Measurements from ENCODE around the gene SLC25A21. TPM values are rescaled to one million over a fixed set of nuclear protein-coding genes. Genes with fewer than 3 reads are reported as not detected.
A peak's percentile ranks its signal among the peaks of the same experiment; 100 is the strongest.

SLC25A21 gene
- total and polyA plus RNA-seq, 2 of the 13 experiments (the other 11 are each of a cell fraction or from before 2014, with no cell fraction given) = 1.9 to 2.9 TPM

DNA sequence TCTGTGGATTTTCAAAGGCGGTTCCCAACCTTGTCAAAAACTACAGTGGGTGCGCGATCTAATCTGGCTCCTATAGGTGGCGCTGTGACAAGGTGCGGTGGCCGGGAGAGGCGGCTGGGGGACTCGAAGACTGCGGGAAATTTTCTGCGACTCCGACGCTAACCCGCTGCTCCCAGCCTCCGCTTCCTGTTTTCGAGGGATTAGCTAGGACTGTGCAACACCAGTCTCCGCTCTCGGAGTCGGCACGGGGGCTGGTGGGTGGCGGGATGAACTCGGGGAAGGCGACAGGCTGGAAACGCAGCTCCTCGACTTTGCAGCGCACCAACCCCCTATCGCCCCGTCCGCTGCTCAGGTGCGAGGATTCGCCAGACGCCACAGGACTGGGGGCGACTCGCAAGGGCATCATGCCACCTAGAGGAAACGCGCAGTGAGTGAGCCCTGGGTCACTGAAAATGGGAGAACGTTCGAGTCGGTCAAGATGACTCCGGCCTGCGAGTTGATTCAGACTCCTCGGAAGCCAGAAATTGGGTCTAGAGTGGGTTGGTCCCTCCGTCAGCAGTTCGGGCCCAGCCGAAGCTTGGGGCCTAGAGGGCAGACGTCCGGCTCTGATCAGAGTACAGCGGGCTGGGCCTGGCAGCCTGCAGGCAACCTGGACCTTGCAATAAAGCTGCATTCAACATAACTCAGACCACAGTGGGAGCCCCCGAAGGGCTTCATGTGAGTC lies 516.3 kb downstream of the SLC25A21 start (continued):
- TF ChIP-seq, protein P1, sequence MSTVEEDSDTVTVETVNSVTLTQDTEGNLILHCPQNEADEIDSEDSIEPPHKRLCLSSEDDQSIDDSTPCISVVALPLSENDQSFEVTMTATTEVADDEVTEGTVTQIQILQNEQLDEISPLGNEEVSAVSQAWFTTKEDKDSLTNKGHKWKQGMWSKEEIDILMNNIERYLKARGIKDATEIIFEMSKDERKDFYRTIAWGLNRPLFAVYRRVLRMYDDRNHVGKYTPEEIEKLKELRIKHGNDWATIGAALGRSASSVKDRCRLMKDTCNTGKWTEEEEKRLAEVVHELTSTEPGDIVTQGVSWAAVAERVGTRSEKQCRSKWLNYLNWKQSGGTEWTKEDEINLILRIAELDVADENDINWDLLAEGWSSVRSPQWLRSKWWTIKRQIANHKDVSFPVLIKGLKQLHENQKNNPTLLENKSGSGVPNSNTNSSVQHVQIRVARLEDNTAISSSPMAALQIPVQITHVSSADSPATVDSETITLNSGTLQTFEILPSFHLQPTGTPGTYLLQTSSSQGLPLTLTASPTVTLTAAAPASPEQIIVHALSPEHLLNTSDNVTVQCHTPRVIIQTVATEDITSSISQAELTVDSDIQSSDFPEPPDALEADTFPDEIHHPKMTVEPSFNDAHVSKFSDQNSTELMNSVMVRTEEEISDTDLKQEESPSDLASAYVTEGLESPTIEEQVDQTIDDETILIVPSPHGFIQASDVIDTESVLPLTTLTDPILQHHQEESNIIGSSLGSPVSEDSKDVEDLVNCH (CRISPR knock-in tag; IDR thresholded peaks at IDR 0.05) = no peak
- no peak for TF ChIP-seq TAF1 (CRISPR knock-in tag; IDR thresholded peaks at IDR 0.05)
- TF ChIP-seq ZNF547 (CRISPR knock-in tag; IDR thresholded peaks at IDR 0.05) = 0 out of 2 replicates have a peak, but pooled peaks have one; percentile 63
- TF ChIP-seq, protein P2, sequence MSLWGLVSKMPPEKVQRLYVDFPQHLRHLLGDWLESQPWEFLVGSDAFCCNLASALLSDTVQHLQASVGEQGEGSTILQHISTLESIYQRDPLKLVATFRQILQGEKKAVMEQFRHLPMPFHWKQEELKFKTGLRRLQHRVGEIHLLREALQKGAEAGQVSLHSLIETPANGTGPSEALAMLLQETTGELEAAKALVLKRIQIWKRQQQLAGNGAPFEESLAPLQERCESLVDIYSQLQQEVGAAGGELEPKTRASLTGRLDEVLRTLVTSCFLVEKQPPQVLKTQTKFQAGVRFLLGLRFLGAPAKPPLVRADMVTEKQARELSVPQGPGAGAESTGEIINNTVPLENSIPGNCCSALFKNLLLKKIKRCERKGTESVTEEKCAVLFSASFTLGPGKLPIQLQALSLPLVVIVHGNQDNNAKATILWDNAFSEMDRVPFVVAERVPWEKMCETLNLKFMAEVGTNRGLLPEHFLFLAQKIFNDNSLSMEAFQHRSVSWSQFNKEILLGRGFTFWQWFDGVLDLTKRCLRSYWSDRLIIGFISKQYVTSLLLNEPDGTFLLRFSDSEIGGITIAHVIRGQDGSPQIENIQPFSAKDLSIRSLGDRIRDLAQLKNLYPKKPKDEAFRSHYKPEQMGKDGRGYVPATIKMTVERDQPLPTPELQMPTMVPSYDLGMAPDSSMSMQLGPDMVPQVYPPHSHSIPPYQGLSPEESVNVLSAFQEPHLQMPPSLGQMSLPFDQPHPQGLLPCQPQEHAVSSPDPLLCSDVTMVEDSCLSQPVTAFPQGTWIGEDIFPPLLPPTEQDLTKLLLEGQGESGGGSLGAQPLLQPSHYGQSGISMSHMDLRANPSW (CRISPR knock-in tag; IDR thresholded peaks at IDR 0.05; ENCODE audit: borderline replicate concordance) = no peak
- peak; percentile 39 for TF ChIP-seq CBX1 (IDR thresholded peaks at IDR 0.05; ENCODE audit: low read depth)
- no peak for TF ChIP-seq PHF8 (CRISPR knock-in tag; IDR thresholded peaks at IDR 0.05)
- no peak for TF ChIP-seq RBM22 (optimal IDR thresholded peaks at IDR 0.05; ENCODE audit: low read length)
- no peak for TF ChIP-seq YEATS2 (CRISPR knock-in tag; IDR thresholded peaks at IDR 0.05; ENCODE audit: borderline replicate concordance)
- no peak for TF ChIP-seq TMF1 (CRISPR knock-in tag; IDR thresholded peaks at IDR 0.05; ENCODE audit: low read depth)
- TF ChIP-seq ZBTB3 (CRISPR knock-in tag; IDR thresholded peaks at IDR 0.05; ENCODE audit: borderline replicate concordance, low read depth) = no peak
- no peak for TF ChIP-seq ZNF10 (CRISPR knock-in tag; IDR thresholded peaks at IDR 0.05; ENCODE audit: borderline replicate concordance, low read depth)
- no peak; the same call in 1 of the 2 replicates for TF ChIP-seq U2AF2 (IDR thresholded peaks at IDR 0.05; ENCODE audit: low read depth, low read length)
- TF ChIP-seq SKI (IDR thresholded peaks at IDR 0.05; ENCODE audit: partially characterized antibody) = no peak
- TF ChIP-seq, protein P3, sequence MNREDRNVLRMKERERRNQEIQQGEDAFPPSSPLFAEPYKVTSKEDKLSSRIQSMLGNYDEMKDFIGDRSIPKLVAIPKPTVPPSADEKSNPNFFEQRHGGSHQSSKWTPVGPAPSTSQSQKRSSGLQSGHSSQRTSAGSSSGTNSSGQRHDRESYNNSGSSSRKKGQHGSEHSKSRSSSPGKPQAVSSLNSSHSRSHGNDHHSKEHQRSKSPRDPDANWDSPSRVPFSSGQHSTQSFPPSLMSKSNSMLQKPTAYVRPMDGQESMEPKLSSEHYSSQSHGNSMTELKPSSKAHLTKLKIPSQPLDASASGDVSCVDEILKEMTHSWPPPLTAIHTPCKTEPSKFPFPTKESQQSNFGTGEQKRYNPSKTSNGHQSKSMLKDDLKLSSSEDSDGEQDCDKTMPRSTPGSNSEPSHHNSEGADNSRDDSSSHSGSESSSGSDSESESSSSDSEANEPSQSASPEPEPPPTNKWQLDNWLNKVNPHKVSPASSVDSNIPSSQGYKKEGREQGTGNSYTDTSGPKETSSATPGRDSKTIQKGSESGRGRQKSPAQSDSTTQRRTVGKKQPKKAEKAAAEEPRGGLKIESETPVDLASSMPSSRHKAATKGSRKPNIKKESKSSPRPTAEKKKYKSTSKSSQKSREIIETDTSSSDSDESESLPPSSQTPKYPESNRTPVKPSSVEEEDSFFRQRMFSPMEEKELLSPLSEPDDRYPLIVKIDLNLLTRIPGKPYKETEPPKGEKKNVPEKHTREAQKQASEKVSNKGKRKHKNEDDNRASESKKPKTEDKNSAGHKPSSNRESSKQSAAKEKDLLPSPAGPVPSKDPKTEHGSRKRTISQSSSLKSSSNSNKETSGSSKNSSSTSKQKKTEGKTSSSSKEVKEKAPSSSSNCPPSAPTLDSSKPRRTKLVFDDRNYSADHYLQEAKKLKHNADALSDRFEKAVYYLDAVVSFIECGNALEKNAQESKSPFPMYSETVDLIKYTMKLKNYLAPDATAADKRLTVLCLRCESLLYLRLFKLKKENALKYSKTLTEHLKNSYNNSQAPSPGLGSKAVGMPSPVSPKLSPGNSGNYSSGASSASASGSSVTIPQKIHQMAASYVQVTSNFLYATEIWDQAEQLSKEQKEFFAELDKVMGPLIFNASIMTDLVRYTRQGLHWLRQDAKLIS (CRISPR knock-in tag; IDR thresholded peaks at IDR 0.05) = no peak
- TF ChIP-seq ZFP90 (CRISPR knock-in tag; IDR thresholded peaks at IDR 0.05; ENCODE audit: borderline replicate concordance) = no peak
- TF ChIP-seq TEAD3 (CRISPR knock-in tag; optimal IDR thresholded peaks at IDR 0.05; ENCODE audit: borderline replicate concordance) = peak; percentile 18
- no peak for TF ChIP-seq ZNF576 (CRISPR knock-in tag; IDR thresholded peaks at IDR 0.05)
- TF ChIP-seq ZNF83 (CRISPR knock-in tag; IDR thresholded peaks at IDR 0.05; ENCODE audit: borderline replicate concordance) = peak; percentile 68; the same call in 1 of the 2 replicates
- peak; percentile 25; the same call in 1 of the 2 replicates for TF ChIP-seq AHR (CRISPR knock-in tag; IDR thresholded peaks at IDR 0.05)
- no peak for TF ChIP-seq ZNF460 (CRISPR knock-in tag; IDR thresholded peaks at IDR 0.05; ENCODE audit: borderline replicate concordance)
